Small intestine (tissue), 7 donors: ENCODE data around the gene ZNF574. TPM values are rescaled to one million over a fixed set of nuclear protein-coding genes. Genes with fewer than 3 reads are reported as not detected.
"Not testable (repeated sequence)": the region's sequence is repeated elsewhere in the genome, so short reads cannot be mapped to it uniquely, and the experiment has no call there.

Experiments
- DNase-seq, 2 donors: peaks; one replicate each; pipeline versions ENCODE4 v3.0.0 to v3.0.0-alpha.2; 2013
- FAIRE-seq: peaks from 2 replicates; lab custom pipeline; 2012; peaks lifted over from hg19 to GRCh38; lab: Jason Lieb, UNC
- H3K27ac ChIP-seq, 3 donors: one replicate each; pipeline ENCODE4 v1.5.1; 2013; ENCODE audit warnings: low read length in 2 of 3, mild to moderate bottlenecking in 2 of 3, control low read depth in 1 of 3, inconsistent platforms in 1 of 3, low read depth in 1 of 3, moderate library complexity in 1 of 3
- H3K27me3 ChIP-seq, 3 donors: one replicate each; pipeline ENCODE4 v1.6.1; 2013; ENCODE audit warnings: low read length in 3 of 3, inconsistent platforms in 1 of 3; ENCODE audit not compliant: control insufficient read depth in 3 of 3, insufficient read depth in 3 of 3
- H3K36me3 ChIP-seq, 3 donors: one replicate each; pipeline ENCODE4 v1.6.1; 2013; ENCODE audit warnings: low read length in 3 of 3, inconsistent platforms in 1 of 3, low read depth in 1 of 3, mild to moderate bottlenecking in 1 of 3, moderate library complexity in 1 of 3; ENCODE audit not compliant: control insufficient read depth in 3 of 3, insufficient read depth in 2 of 3
- H3K4me1 ChIP-seq, 3 donors: one replicate each; pipeline ENCODE4 v1.6.1; 2013; ENCODE audit warnings: low read length in 2 of 3, inconsistent platforms in 1 of 3, low read depth in 1 of 3, mild to moderate bottlenecking in 1 of 3, moderate library complexity in 1 of 3; ENCODE audit not compliant: control insufficient read depth in 3 of 3, insufficient read depth in 2 of 3
- H3K4me3 ChIP-seq, 3 donors: one replicate each; pipeline ENCODE4 v1.5.1; 2013; ENCODE audit warnings: low read length in 3 of 3, control low read depth in 1 of 3, inconsistent platforms in 1 of 3, low read depth in 1 of 3, mild to moderate bottlenecking in 1 of 3, moderate library complexity in 1 of 3
- H3K9me3 ChIP-seq, 2 donors: one replicate each; pipeline ENCODE4 v1.6.1; 2013; ENCODE audit warnings: low read depth in 1 of 2, low read length in 1 of 2; ENCODE audit not compliant: control insufficient read depth in 2 of 2, insufficient read depth in 1 of 2
- WGBS, 3 donors: extraction: QIAGEN DNeasy Blood & Tissue Kit; methylation state at CpG; one replicate each; pipeline ENCODE4 v1.1.7; 2013; 5-methylcytosine and 5-hydroxymethylcytosine counted together
- polyA plus RNA-seq, 4 donors: library from polyadenylated mRNA; stranded (reverse) in 3 of 4; unstranded in 1 of 4; fragments of 200-250 nt in 3 of 4; fragments of 120-200 nt in 1 of 4; gene quantifications; one replicate each; pipeline versions ENCODE4 v1.2.1 to v1.2.3, GENCODE V29; 2013
- donor health status: healthy with polysubstance abuse.
- donor health status: control.
- donor health status: control.
- donor health status: Bipolar disorder and iron deficiency.
- donor health status: healthy.

The ZNF574 gene
- polyA plus RNA-seq, 4 donors = 4.5 to 16.9 (median 7.4) TPM

GRCh38 chr19:42095142-42095813, 19.3 kb downstream of the ZNF574 start:
- 85 to 92% (median 89%) methylated on average over 36 of the region's 36 CpGs for WGBS, 3 donors
- peaks cover 0 to 26% (median 0%) of the 10 kb centered on the region in 3 donors for H3K27me3 ChIP-seq
- H3K4me1 ChIP-seq = peaks cover 0 to 5% (median 0%) of the 10 kb centered on the region in 3 donors
- no peak overlapping the region for H3K4me3 ChIP-seq
- FAIRE-seq = no peak
- no peaks in the 10 kb centered on the region for H3K36me3 ChIP-seq
- no peak overlapping the region for H3K27ac ChIP-seq
- DNase-seq = no peak
- no peaks in the 10 kb centered on the region for H3K9me3 ChIP-seq

GRCh38 chr19:42095814-42096230, 19.9 kb downstream of the ZNF574 start:
- DNase-seq = no peak
- Histone ChIP-seq H3K27me3 (peaks cover 0 to 26% (median 0%) of the 10 kb centered on the region in 3 donors), H3K4me1 (peaks cover 0 to 5% (median 0%) of the 10 kb centered on the region in 3 donors), H3K27ac (no peak overlapping the region), H3K4me3 (no peak overlapping the region), H3K36me3 (no peaks in the 10 kb centered on the region), H3K9me3 (no peaks in the 10 kb centered on the region)
- 23 to 38% (median 38%) methylated on average over 20 to 28 of the region's 28 CpGs for WGBS, 3 donors
- no peak for FAIRE-seq

GRCh38 chr19:42096255-42096837, 20.4 kb downstream of the ZNF574 start:
- FAIRE-seq = no peak
- H3K27ac ChIP-seq = no peak overlapping the region
- WGBS, 3 donors = 47 to 68% (median 47%) methylated on average over 6 to 15 of the region's 15 CpGs
- H3K4me1 ChIP-seq = peaks cover 0 to 3% (median 0%) of the 10 kb centered on the region in 3 donors
- no peak overlapping the region for H3K4me3 ChIP-seq
- H3K9me3 ChIP-seq = no peaks in the 10 kb centered on the region
- no peak for DNase-seq
- H3K36me3 ChIP-seq = no peaks in the 10 kb centered on the region
- H3K27me3 ChIP-seq = peaks cover 0 to 26% (median 0%) of the 10 kb centered on the region in 3 donors

GRCh38 chr19:42097461-42097860, 21.5 kb downstream of the ZNF574 start:
- Histone ChIP-seq H3K27me3 (peaks cover 0 to 26% (median 0%) of the 10 kb centered on the region in 3 donors), H3K9me3 (no peaks in the 10 kb centered on the region), H3K36me3 (no peaks in the 10 kb centered on the region), H3K27ac (no peak overlapping the region), H3K4me1 (no peaks in the 10 kb centered on the region), H3K4me3 (no peak overlapping the region)
- 65 to 80% (median 71%) methylated on average over 5 of the region's 5 CpGs for WGBS, 3 donors
- no peak for FAIRE-seq
- no peak for DNase-seq

- FAIRE-seq = no peak
- H3K27ac ChIP-seq = no peak overlapping the region
- no peak for DNase-seq
- H3K4me3 ChIP-seq = no peak overlapping the region
- H3K4me1 ChIP-seq = no peaks in the 10 kb centered on the region
- no peaks in the 10 kb centered on the region for H3K36me3 ChIP-seq
- WGBS, 3 donors = 80 to 93% (median 89%) methylated on average over 6 of the region's 6 CpGs
- no peaks in the 10 kb centered on the region for H3K9me3 ChIP-seq
- peaks cover 0 to 27% (median 0%) of the 10 kb centered on the region in 3 donors for H3K27me3 ChIP-seq
These were observed 22.8 kb downstream of the ZNF574 start for GRCh38 chr19:42098781-42099180.

GRCh38 chr19:42099336-42099925, 23.5 kb downstream of the ZNF574 start:
- Histone ChIP-seq H3K27ac (no peak overlapping the region), H3K4me3 (no peak overlapping the region), H3K9me3 (no peaks in the 10 kb centered on the region), H3K4me1 (no peaks in the 10 kb centered on the region), H3K36me3 (no peaks in the 10 kb centered on the region), H3K27me3 (peaks cover 0 to 27% (median 0%) of the 10 kb centered on the region in 3 donors)
- DNase-seq (no peak), FAIRE-seq (no peak)
- WGBS, 3 donors = 70 to 84% (median 83%) methylated on average over 6 of the region's 6 CpGs

- not testable (repeated sequence) for FAIRE-seq, H3K9me3 ChIP-seq, H3K4me1 ChIP-seq, DNase-seq, H3K27ac ChIP-seq, H3K36me3 ChIP-seq, H3K4me3 ChIP-seq
- H3K27me3 ChIP-seq = peaks cover 0 to 22% (median 0%) of the 10 kb centered on the region in 3 donors
- 88 to 92% (median 91%) methylated on average over 10 of the region's 10 CpGs for WGBS, 3 donors
These were observed 24.3 kb downstream of the ZNF574 start for GRCh38 chr19:42100241-42100640.

- 91 to 93% (median 92%) methylated on average over 2 of the region's 2 CpGs for WGBS, 3 donors
- FAIRE-seq = no peak
- Histone ChIP-seq H3K9me3 (no peaks in the 10 kb centered on the region), H3K4me3 (no peak overlapping the region), H3K4me1 (no peaks in the 10 kb centered on the region), H3K36me3 (no peaks in the 10 kb centered on the region), H3K27ac (no peak overlapping the region), H3K27me3 (peaks cover 0 to 3% (median 0%) of the 10 kb centered on the region in 3 donors)
- DNase-seq = no peak
These were observed 26.9 kb downstream of the ZNF574 start for GRCh38 chr19:42102877-42103276.
